ENCODE data around the gene KCNJ1.

Gene KCNJ1

GRCh38 chr11:128881221-128881620, 14.1 kb upstream of the KCNJ1 start:
- DNase-seq, result no peak

- DNase-seq, result no peak
These were observed 12.7 kb upstream of the KCNJ1 start for GRCh38 chr11:128879817-128880216.

GRCh38 chr11:128878455-128878854, 11.4 kb upstream of the KCNJ1 start:
- DNase-seq, result no peak

GRCh38 chr11:128877726-128878125, 10.6 kb upstream of the KCNJ1 start:
- DNase-seq, result no peak

- DNase-seq, result no peak
These were observed 9.1 kb upstream of the KCNJ1 start for GRCh38 chr11:128876133-128876650.

GRCh38 chr11:128874427-128874826, 7.3 kb upstream of the KCNJ1 start:
- no peak for DNase-seq

GRCh38 chr11:128872594-128872993, 5.5 kb upstream of the KCNJ1 start:
- no peak for DNase-seq

GRCh38 chr11:128872094-128872493, 5.0 kb upstream of the KCNJ1 start:
- DNase-seq, result no peak

- DNase-seq, result no peak
These were observed 4.1 kb upstream of the KCNJ1 start for GRCh38 chr11:128871168-128871610.

- no peak for DNase-seq
These were observed 2.0 kb upstream of the KCNJ1 start for GRCh38 chr11:128868841-128869671.

GRCh38 chr11:128865490-128865889, 1.6 kb downstream of the KCNJ1 start:
- no peak for DNase-seq

GRCh38 chr11:128862908-128863660, 4.0 kb downstream of the KCNJ1 start:
- no peak for DNase-seq

GRCh38 chr11:128862406-128862805, 4.7 kb downstream of the KCNJ1 start:
- DNase-seq, result no peak

- DNase-seq, result no peak
These were observed 6.3 kb downstream of the KCNJ1 start for GRCh38 chr11:128860571-128861361.

GRCh38 chr11:128859563-128860441, 7.3 kb downstream of the KCNJ1 start:
- DNase-seq, result peak; percentile 50

GRCh38 chr11:128857341-128857740, 9.8 kb downstream of the KCNJ1 start:
- DNase-seq, result no peak

- DNase-seq, result no peak
These were observed 10.9 kb downstream of the KCNJ1 start for GRCh38 chr11:128856241-128856640.

- DNase-seq, result no peak
These were observed 12.3 kb downstream of the KCNJ1 start for GRCh38 chr11:128854841-128855240.

- DNase-seq, result no peak
These were observed 13.5 kb downstream of the KCNJ1 start for GRCh38 chr11:128853559-128853958.

GRCh38 chr11:128852327-128853023, 14.6 kb downstream of the KCNJ1 start:
- no peak for DNase-seq

GRCh38 chr11:128848815-128849455, 18.2 kb downstream of the KCNJ1 start:
- DNase-seq, result peak; percentile 23
